Mammary epithelial cell (primary cell): ENCODE measurements around the gene TBRG4.

Experiments used
- EZH2 ChIP-seq: IDR thresholded peaks from 2 replicates; pipeline ENCODE4 v1.6.1; 2012; ENCODE audit warnings: low read length, inconsistent platforms, borderline replicate concordance
- TF ChIP-seq, protein P1 (sequence below), 2 donors: IDR thresholded peaks in 1 of 2; conservative IDR thresholded peaks in 1 of 2; 2 replicates each; pipeline ENCODE4 v1.5.1; 2011 to 2012; ENCODE audit warnings: inconsistent platforms in 2 of 2, low read length in 2 of 2, mild to moderate bottlenecking in 2 of 2, control low read depth in 1 of 2, low read depth in 1 of 2; ENCODE audit not compliant: insufficient read depth in 1 of 2; ENCODE audit errors: extremely low read depth in 1 of 2

DNA sequence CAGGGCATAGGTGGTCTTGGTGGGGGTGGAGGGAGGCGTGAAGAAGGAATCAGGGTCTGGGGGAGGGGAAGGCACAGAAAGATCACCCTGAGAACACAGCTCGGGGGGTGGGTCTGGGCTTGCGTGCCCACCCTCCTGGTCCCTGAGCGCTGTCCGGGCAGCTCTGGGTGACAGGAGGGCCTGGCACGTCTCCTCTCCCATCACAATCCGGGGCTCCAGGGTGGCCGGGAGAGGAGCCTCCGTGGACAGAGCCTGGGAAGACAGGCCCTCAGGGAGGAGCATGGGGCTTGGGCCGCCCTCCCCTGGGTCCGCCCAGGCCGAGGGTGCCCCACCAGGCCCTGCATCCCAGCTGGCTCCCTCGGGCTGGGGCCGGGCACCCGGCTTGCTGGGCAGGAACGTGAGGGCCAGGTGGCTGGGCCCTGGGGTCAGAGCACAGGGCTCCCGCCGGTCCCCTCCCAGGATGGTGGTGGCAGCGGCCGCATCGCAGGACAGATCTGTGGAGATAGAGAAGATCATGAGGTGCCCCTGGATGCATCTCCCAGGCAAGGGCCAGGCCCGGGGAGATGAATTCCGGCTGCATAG is 25.8 kb downstream of the TBRG4 start:
- TF ChIP-seq, protein P1, sequence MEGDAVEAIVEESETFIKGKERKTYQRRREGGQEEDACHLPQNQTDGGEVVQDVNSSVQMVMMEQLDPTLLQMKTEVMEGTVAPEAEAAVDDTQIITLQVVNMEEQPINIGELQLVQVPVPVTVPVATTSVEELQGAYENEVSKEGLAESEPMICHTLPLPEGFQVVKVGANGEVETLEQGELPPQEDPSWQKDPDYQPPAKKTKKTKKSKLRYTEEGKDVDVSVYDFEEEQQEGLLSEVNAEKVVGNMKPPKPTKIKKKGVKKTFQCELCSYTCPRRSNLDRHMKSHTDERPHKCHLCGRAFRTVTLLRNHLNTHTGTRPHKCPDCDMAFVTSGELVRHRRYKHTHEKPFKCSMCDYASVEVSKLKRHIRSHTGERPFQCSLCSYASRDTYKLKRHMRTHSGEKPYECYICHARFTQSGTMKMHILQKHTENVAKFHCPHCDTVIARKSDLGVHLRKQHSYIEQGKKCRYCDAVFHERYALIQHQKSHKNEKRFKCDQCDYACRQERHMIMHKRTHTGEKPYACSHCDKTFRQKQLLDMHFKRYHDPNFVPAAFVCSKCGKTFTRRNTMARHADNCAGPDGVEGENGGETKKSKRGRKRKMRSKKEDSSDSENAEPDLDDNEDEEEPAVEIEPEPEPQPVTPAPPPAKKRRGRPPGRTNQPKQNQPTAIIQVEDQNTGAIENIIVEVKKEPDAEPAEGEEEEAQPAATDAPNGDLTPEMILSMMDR (conservative IDR thresholded peaks at IDR 0.05 in 1 of 2, IDR thresholded peaks at IDR 0.05 in 1 of 2; ENCODE audit: extremely low read depth in 1 of 2, insufficient read depth in 1 of 2, low read depth in 1 of 2, low read length in 2 of 2), result no peak
- TF ChIP-seq EZH2, result no peak
